AG20443 (cell line): ENCODE results near the gene SHCBP1.

Experiments
- DNase-seq: peaks from one replicate; pipeline ENCODE4 v3.0.0; 2012; ENCODE audit warnings: low spot score, mixed read lengths

SHCBP1 gene

DNA sequence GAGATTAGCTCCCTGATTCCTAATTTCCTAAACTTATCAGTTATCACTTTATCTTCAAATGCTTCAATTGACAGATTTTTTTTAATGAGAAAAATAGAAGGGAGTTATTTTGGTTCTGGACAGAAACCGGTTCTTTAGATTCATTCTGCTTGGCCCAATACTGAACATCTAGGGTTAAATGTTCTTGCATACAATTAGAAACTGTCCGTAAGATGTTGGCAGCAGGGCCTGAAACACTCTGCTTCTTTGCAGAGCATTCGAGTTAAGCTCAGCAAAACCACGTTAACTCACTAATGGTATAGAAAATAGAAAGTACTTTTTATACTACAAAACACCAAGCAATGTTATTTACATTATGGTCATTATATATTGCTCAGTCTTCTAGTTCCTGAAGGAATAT lies 7.2 kb downstream of the SHCBP1 start:
- no peak for DNase-seq

DNA sequence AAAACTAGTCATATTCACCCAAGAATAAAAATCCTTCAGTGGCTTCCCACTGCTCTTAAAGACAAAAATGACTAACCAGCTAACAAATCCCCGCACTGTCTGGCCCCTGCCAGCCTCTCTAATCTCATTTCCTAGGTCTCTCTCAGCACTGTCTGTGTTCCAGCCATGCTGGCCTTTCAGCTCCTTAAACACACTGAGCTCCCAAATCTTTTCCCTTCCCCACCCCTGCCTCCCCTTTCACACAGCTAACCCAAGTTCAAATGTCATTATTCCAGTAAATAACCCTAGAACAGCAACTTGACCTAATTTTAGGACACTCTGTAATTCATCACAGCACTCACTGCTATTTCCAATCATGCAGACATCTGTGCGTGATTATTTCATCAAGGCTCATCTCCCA lies 7.8 kb downstream of the SHCBP1 start:
- DNase-seq: no peak

DNA sequence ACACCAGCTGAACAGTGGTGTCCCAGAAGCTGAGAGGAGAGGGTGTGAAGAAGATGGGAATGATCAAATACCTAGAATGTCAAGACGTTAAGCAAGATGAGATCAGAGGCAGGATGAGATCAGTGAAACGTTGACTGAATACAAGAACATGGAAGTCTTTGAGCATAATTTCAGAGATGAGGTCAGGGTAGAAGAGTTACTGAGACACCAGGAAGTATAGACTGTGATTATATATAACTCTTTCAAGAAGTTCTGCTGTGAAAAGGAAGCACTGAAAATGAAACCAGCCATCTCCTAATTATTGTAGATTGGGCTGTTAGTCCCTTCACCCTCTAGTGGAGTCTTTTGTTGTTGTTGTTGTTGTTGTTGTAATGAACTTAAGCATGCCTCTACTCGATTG lies 9.1 kb downstream of the SHCBP1 start:
- no peak for DNase-seq

DNA sequence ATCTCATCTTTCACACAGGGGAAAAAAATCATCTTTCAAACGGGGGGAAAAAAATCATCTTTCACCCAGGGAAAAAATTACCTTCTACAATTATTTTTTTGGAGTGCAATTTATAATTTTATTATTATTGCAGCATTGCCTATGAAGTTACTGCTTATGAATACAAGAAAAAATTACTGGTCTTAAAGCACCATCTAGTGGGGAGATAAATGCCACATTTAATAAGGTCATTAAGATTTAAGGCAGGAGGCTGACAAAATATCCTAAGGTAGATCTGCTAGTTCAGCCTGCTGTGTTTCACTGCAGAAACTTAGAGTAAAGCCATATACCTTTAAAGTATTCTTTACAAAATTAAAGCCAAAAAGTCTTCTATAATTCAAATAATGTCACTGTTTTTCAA lies 13.7 kb downstream of the SHCBP1 start:
- peak; percentile 54 for DNase-seq

DNA sequence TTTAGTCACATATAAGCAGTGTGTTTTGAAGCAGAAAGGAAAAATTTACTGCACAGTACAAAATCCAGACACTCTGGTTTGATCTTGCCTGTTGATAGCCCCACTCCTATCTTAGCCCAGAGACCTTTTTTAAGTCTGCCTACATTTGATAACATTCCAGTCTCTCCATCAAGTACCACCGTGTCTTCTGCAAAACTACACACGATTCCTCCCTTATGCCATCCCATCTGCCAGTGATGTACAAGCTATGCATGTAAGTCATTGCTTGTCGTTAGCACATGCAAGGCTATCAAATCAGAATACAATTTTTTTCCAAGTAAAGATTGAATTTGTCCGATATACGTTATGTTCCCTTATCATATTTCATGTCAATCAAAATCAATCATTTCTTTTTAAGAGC lies 14.9 kb downstream of the SHCBP1 start:
- no peak for DNase-seq

DNA sequence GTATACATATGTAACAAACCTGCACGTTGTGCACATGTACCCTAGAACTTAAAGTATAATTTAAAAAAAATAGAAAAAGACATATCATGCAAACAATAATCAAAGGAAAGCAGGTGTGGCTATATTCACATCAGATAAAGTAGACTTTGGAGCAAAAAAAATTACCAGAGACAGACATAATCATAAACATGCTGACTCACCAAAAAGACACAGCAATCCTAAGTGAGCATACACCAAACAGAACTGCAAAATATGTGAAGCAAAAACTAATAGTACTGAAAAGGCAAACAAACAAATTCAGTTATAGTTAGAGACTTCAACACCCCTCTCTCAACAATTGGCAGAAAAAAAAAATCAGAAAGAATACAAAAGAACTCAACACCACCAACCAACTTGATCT lies 29.9 kb downstream of the SHCBP1 start:
- DNase-seq: no peak

DNA sequence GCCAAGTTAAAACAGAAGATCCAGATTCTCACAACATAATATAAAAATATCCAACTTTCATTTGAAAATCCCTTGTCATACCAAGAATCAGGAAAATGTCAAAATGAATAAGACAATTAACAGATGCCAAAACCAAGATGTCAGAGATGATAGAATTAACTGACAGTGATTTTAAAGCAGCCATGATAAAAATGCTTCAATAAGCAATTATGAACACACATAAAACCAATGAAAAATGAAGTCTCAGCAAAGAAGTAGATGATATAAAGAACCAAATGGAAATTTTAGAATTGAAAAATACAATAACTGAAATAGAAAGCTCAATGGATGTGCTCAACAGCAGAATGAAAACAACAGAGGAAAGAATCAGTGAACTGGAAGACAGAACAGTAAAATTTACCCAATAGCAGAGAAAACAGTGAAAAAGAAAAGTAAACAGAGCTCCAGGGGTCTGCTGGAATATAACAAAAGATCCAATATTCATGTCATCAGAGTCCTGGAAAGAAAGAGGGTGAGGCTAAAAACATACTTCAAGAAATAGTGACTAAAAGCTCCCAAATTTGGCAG lies 35.1 kb downstream of the SHCBP1 start:
- DNase-seq: no peak

DNA sequence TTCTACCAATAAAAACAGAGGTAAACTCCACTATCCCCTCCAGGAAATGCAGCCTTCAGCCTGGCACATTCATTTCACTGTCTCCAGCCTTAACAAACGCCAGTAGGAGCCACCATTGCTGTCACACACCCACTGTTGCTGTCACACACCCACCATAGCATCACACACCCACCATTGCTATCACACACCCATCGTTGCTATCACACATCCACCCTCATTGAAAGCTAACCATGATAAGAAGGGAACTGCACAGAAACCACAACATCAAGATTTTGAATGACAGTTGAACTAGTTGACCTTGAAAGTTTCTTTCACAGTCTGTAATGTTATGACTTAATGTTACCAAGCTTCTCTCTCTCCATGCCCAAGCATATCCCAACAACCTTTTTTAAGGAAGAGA lies 38.1 kb downstream of the SHCBP1 start:
- no peak for DNase-seq

DNA sequence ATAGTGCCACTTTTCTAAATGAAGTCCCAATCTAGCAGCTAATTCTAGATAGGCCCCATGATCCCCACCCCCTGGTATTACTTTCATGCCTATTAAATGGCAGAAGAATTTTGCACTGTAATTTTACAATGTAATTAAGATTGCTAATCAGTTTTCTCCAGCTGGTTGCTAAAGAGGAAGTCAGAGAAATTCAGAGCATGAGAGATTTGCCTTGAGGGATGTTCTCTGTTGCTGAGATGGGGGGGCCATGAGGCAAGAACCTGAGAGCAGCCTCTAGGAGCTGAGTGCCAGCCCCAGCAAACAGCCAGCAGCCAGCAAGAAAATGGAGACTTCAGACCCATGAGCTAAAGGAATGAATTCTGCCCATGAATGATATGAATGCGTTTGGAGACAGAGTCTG lies 38.9 kb downstream of the SHCBP1 start:
- no peak for DNase-seq

DNA sequence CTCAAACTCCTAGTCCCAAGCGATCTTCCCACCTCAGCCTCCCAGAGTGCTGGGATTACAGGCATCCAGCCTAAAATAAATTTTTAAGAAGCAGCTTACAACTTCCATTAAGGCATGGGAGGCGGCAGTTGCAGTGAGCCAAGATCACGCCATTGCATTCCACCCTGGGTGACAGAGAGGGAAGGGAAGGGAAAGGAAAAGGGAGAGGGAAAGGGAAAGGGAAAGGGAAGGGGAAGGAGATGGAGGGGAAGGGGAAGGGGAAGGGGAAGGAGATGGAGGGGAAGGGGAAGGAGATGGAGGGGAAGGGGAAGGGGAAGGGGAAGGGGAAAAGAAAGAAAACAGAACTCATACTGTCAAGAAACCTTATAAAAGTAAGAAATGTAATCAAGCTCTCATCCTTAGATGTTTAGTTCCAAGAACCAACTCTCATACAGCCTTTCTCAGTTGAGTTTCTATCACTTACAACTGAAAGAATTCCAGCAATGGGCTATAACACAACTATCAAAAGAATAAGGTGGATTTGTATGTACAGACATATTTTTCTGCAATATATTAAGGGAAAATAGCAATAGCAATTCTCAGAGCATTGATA lies 43.1 kb downstream of the SHCBP1 start:
- no peak for DNase-seq

DNA sequence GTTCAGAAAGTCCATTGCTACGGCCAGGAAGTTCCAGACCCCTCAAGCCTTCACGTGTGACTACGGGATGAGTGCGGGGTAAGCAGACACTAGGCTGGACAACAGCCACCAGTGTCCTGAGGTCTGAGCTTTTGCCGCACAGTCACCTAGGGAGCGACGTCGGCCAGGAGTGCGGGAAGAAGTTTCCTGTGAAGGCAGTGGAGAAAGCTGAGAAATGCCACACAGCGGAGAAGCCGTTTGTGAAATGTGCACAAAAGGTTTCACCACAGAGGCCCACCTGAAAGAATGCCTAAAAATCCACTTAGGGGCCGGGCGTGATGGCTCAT lies 47.4 kb downstream of the SHCBP1 start:
- DNase-seq: no peak

DNA sequence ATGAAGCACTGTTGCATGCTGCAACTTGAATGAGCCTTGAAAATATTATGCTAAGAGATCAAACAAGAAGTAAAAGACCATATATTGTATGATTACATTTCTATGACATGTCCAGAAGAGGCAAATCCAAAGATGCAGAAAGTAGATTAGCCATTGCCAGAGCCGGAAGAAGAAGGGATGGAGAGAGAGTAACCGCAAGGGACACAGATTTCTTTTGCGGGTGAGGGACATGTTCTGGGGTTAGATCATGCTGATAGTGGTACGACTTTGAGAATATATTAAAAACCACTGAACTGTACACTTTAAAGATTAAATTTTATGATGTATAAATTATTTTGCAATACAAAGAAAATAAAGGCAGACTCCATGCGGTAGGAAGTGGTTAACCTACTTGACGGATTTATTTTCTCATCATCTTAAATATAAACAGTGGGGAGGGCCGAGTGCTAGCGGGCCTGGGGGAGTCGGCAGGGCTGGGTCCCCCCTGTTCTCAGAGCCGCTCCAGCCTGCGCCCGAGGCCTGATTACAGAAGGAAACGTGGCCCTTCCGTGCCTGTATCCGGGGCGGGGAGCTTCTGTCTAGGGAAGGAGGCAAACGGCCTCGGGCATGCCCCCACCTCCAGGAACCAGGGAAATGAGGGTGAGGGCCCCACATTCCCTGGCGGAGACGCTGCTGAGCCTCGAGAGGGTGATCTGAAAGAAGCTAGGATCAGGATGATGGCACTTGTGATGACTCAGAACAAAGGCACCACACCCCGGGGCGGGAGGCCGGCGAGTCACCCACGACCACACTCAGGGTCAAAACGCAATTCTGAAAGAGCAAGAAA lies 48.0 kb downstream of the SHCBP1 start:
- peak; percentile 77 for DNase-seq

DNA sequence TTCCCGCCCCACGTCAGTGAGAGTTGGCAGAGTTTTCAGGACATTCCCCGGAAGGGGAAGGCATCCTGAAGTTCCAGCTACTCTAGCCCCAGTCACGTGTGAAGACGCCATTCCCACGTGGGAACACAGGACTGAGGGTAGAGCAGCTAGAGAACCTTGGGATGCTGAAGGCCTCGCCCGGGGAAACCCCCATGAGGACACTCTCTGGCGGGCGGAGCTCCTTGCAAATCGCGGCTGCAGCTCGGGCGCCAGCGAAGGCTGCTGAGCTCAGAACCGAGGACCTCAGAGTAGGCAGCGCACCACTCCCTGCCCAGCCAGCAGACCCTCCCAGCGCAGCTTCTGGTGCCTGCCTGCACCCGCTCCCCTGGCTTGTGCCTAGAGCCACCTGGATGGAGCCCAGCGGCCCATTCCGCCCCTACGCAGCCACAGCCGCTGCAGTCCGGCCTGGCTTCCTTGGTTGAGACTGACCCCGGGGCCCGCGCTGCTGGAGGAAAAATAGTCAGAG lies 51.9 kb downstream of the SHCBP1 start:
- no peak for DNase-seq

DNA sequence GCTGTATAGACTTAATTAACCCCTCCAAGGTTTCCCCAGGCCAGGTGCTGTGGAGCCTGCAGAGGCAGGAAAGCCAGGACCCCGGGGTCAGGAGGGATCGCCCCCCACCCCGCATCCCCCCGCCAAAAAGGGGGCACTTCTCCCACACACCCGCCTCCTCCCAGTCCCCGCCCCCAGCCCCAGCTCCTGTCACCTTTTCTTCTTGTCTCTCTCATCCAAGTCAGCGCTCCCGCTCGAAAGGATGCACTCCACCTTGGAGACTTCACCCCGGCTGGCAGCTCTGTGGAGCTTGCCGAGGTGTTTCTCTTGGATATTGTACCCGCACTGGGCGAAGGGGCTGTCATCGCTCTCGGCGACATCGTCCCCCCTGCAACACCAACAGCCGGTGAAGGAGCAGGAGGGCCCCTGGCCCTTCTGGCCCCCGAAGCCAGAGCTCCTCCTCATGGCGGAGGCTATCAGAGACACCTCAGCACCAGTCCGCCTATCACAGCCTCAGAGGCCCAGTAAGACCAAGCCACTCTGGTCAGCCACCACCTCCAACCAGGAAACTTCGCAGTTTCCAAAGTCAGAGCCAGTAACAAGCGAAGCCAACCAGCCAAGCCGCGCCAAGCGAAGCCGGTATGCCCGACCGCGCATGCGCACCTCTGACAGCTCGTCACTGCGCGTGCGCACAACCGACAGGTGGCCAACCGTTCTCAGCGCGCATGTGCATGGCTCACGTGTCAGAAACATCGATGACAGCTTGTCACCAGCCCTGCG lies 52.5 kb downstream of the SHCBP1 start:
- no peak for DNase-seq

DNA sequence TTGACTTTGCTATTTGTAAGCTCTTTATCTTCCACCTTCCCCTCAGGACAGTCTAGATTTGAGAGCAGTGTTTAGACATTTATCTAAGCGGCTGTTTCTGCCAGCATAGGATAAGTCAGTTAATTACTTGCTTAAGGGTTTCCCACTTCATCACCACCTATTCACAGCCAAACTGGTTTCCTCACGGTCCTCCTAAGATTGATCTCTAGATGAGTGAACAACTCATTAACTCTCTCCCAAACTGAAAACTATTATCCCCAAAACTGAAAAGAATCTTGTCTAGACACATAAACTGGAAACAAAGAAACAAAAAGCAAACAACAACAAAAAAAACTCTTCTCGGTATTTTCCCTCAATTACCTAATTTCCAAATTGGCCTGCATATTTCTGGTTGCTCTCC lies 58.2 kb downstream of the SHCBP1 start:
- DNase-seq: no peak

DNA sequence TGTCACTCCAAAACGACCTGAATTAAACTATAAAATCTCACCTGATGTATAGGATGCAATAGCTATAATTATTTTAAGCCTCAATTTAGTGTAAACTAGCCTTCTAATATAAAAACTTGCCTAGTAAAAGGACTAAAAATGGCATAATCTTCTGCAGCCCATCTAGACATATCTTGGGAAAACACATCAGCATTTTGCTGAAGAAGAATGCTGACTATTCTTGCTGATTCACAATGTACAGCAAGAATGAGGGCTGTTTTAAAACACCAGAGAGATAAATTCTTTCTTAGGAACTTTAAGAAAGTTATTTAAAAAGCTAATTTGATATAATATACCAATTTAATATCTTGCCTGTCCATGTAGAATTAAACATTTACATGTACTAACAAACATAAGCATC lies 63.2 kb downstream of the SHCBP1 start:
- DNase-seq: no peak

DNA sequence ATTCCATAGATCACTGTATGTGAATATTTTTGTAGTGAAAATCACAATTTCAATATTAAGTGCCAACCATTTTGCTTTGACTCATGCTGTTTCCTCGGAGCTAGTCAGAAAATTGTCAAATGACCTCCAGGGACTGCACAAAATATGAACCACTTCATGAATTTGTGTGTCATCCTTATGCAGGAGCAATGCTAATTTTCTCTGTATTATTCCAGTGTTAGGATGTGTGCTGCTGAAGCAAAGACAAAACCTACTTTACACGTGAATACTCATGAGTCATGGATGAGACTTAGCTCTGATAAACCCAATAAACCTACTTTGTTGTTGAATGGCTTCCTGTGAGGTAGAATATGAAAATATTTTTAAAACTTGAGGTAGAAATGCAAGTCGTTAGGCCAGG lies 65.2 kb downstream of the SHCBP1 start:
- DNase-seq: no peak

DNA sequence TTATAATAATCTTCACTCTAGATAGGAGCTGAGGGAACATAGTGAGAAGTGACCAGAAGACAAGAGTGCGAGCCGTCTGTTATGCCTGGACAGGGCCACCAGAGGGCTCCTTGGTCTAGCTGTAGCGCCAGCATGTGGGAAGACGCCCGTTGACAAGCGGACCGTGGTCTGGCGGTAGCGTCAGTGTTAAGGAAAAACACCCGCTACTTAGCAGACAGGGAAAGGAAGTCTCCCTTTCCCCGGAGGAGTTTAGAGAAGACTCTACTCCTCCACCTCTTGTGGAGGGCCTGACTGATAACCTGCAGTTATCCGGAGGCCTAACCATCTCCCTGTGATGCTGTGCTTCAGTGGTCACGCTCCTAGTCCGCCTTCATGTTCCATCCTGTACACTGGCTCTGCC lies 66.7 kb downstream of the SHCBP1 start:
- DNase-seq: peak; percentile 59

DNA sequence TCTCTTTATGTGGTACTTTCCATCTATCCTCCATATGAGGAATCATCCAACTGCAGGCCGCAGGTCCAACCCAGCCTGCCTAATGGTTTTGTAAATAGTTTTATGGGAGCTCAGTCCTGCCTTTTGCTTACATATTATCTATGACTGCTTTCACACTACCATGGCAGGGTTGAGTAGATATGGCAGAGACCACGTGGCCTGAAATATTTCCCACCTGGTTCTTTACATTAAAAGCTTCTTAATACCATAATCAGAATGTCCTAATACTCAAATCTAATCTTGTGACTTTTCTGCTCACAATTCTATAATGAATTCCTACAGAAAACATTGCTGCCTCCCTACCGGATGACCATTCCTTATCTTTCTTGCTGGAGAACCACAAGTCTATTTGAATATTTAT lies 71.7 kb downstream of the SHCBP1 start:
- no peak for DNase-seq
